ENCODE measurements around the gene GAL.
A peak's percentile ranks its signal among the peaks of the same experiment; 100 is the strongest.

GRCh38 chr11:68689737-68690625 is 5.6 kb downstream of the GAL start:
- TF ChIP-seq CTCF (conservative IDR thresholded peaks at IDR 0.05; ENCODE audit: low read depth in 2 of 2) (0 out of 4 replicates have a peak, but pooled peaks of 1 of the 2 experiments have one; percentile 6), EZH2 (IDR thresholded peaks at IDR 0.05; ENCODE audit: low read depth, unreplicated experiment) (no peak), ZNF331 (CRISPR knock-in tag; IDR thresholded peaks at IDR 0.05; ENCODE audit: low read depth) (no peak), REST (IDR thresholded peaks at IDR 0.05; ENCODE audit: unreplicated experiment) (no peak), POLR2AphosphoS5 (IDR thresholded peaks at IDR 0.05; ENCODE audit: low read depth) (no peak), JUNB (IDR thresholded peaks at IDR 0.05; ENCODE audit: unreplicated experiment) (no peak)

Data from GM23338 (cell line).